GM12873 (cell line): Measurements from ENCODE around the gene LRRN4CL.

ENCODE experiments used
- TF ChIP-seq, protein P1 (sequence below): IDR thresholded peaks from 2 replicates; pipeline ENCODE4 v1.5.1; 2012; ENCODE audit warnings: low read depth, mild to moderate bottlenecking, moderate library complexity, low read length, control low read depth; ENCODE audit not compliant: insufficient read depth; ENCODE audit errors: missing control alignments

Gene LRRN4CL

GRCh38 chr11:62708392-62708791 is 19.1 kb upstream of the LRRN4CL start:
- TF ChIP-seq, protein P1, sequence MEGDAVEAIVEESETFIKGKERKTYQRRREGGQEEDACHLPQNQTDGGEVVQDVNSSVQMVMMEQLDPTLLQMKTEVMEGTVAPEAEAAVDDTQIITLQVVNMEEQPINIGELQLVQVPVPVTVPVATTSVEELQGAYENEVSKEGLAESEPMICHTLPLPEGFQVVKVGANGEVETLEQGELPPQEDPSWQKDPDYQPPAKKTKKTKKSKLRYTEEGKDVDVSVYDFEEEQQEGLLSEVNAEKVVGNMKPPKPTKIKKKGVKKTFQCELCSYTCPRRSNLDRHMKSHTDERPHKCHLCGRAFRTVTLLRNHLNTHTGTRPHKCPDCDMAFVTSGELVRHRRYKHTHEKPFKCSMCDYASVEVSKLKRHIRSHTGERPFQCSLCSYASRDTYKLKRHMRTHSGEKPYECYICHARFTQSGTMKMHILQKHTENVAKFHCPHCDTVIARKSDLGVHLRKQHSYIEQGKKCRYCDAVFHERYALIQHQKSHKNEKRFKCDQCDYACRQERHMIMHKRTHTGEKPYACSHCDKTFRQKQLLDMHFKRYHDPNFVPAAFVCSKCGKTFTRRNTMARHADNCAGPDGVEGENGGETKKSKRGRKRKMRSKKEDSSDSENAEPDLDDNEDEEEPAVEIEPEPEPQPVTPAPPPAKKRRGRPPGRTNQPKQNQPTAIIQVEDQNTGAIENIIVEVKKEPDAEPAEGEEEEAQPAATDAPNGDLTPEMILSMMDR, result no peak

DNA sequence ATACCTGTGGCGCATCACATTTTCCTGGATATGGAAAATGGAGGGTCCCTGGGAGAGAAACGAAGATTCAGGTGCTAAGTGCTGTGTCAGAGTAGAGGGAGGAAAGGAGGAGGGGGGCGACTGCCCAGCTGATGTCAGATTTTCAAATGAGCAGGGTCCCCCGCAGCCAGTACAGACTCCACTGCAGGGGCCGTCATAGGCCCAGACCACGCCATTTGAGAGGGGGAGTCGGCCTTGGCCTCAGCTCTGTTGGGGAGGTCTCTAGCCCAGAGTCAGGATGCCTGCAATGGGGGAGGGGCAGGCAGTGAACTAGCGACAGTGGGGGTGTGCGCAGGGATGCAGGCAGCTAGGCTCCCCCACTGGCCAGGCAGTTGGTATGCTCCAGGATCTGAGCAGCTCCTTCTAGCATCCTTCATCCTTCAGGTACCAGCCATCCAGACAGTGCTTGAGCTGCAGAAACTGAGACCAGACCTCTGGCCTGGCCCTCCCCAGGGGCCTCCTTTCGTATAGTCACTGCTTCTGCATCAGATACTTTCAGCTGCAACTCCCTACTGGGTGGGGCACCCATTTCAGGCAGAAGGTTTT is 18.0 kb upstream of the LRRN4CL start, which contains the start of the genes BSCL2 and GNG3:
TSS of gene BSCL2 (minus strand) at position 148 of the 585 bp plus-strand sequence. CDS start 229 bp downstream, outside the sequence.
TSS of gene GNG3 (plus strand) at position 400 of the 585 bp plus-strand sequence. CDS start 620 bp downstream, outside the sequence.
- TF ChIP-seq, protein P1, result no peak

DNA sequence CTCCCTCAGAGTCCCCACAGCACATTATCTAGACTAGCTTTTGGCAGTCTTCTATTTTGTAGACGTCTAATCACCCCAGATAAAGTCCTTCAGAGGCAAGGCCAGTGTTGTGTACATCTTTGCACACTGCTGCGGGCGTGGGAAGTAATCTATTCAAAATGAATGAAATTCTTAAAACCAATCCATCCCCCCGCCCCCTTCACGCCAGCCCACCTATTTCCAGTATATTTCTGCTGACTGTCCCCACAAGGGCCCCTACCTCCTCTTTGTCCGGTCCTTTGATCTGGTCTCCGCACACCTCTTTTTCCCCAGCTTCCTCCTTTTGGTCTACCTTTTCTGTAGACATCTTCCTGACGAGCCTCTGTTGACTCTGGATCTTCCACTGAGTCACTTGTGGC is 17.5 kb upstream of the LRRN4CL start:
- TF ChIP-seq, protein P1, result no peak

DNA sequence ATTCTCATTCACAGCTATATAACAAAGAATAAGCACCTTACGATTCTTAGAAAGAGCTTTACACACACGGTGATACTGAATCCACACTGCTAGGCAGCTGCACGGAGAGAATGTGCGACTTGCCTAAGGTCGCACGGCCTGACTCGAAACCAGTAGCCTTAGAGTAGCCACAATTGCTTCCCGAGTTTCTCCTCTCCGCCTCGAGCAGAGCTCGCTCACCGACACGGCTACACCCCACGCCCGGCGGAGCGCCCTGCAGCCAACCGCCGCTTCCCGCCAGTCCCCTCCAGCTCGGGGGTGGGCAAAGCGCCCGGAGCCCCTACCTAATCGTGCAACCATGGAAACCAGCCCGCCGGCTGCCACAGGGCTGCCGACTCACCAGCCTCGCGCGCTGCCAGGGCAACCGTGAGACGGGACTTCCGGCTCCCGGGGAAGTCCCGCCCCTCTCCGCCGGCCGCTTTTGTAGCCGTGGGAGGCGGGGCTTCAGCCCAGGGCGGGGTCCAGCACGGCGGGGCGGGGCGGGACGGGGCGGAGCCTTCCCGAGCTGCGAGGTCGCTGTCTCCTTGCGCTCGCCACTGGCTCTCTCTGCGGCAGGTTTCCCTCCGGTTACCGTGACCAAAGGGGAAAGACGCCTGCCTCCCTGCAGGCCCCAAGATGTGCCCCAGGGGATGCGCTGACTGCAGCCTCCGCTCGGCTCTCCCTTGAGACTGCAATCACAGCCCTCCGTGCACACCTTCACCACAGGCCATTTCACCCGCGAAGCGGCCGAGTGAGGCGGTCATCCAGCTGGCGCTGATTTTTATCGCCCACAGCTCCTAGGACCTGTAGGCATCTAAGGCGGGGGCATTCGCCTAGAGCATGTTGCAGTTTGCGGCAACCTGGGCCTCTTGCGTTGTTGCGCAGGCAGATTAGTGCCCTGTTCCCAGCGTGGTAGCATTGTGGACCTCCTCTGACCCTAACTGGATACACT is 16.8 kb upstream of the LRRN4CL start:
- TF ChIP-seq, protein P1, result no peak

- TF ChIP-seq, protein P1, result no peak
Observed at GRCh38 chr11:62705413-62705812, 16.1 kb upstream of the LRRN4CL start.

DNA sequence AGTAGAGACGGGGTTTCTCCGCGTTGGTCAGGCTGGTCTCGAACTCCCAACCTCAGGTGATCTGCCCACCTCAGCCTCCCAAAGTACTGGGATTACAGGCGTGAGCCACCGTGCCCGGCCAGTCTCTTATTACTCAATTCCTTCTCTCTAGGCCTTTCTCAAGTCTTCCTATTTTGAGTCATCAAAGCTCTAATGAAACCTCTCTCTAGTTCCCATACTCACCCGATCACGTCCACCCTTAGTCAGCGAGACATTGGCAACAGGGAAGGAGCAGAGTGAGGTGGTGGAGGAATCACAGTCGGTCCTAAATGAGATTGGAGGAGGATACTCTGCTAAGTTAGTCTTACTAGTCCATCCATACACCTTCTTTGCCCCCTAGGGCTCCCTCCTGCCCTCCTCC is 12.9 kb upstream of the LRRN4CL start:
- TF ChIP-seq, protein P1, result no peak
